ENCODE data around the gene PTMS.

PTMS gene

DNA sequence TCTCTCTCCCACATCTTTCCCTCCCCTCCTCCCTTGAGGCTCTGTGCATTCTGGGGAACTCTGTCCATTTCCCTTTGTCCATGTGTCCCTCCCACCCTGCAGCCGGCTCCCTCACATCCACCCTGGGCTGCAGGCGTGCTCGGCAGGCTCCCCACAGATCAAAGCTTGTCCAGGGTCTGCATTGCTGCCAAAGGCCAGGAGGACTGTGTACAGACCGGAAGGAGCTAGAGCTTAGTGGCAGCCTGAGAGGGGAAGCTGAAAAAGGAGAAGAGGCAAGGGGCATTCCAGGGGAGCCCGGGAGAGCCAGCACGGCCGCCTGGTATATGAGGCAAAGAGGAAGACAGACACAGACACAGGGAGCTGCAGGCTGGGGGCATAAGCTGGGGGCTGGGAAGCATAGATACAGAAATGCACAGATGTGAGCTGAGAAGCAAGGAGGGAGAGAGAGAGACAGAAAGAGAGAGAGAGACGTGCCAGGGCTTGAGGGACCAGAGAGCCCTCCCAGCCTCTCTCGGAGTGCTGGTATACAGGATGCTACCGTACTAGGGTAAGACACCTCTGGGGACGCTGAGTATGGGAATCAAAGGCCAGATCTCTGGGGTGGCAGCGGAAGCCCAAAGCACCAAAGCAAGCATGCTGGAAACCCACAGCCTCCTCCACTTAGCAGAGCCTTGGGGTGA is 26.5 kb downstream of the PTMS start:
- H3K27me3 ChIP-seq (ENCODE audit: control insufficient read depth, insufficient read depth, low read length) = no peaks in the 10 kb centered on the region
- no peak overlapping the region for H3K27ac ChIP-seq (ENCODE audit: low read depth, low read length)
- H3K4me3 ChIP-seq (ENCODE audit: low read depth, low read length) = no peak overlapping the region
- H3K36me3 ChIP-seq (ENCODE audit: control insufficient read depth, insufficient read depth, low read length) = no peaks in the 10 kb centered on the region
- 0 out of 2 replicates have a peak, but pooled peaks cover 6% of the 10 kb centered on the region for H3K4me1 ChIP-seq (ENCODE audit: control insufficient read depth, insufficient read depth, low read length)
- H3K9me3 ChIP-seq (ENCODE audit: control insufficient read depth, insufficient read depth, low read length) = no peaks in the 10 kb centered on the region
- H3K9ac ChIP-seq (ENCODE audit: low read depth, low read length) = no peak overlapping the region

DNA sequence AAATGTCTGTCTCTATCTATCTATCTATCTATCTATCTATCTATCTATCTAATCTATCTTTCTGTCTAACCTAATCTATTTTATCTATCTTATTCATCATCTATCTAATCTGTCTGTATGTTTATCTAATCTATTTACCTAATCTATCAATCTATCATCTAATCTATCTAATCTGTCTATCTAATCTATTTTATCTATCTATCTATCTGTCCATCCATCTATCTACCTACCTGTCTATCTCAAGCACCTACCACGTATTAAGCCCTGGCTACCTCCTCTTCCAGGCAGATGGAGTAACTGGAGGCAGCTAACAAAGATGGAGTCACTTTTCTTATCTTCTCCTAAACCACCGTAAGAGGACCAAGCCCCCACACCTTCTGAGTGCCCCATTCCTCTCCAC is 28.9 kb downstream of the PTMS start:
- no peak overlapping the region for H3K27ac ChIP-seq (ENCODE audit: low read depth, low read length)
- no peak overlapping the region for H3K4me3 ChIP-seq (ENCODE audit: low read depth, low read length)
- H3K9me3 ChIP-seq (ENCODE audit: control insufficient read depth, insufficient read depth, low read length) = no peaks in the 10 kb centered on the region
- no peaks in the 10 kb centered on the region for H3K27me3 ChIP-seq (ENCODE audit: control insufficient read depth, insufficient read depth, low read length)
- no peaks in the 10 kb centered on the region for H3K36me3 ChIP-seq (ENCODE audit: control insufficient read depth, insufficient read depth, low read length)
- no peak overlapping the region for H3K9ac ChIP-seq (ENCODE audit: low read depth, low read length)
- H3K4me1 ChIP-seq (ENCODE audit: control insufficient read depth, insufficient read depth, low read length) = no peaks in the 10 kb centered on the region

- H3K9me3 ChIP-seq (ENCODE audit: control insufficient read depth, insufficient read depth, low read length) = no peaks in the 10 kb centered on the region
- H3K4me3 ChIP-seq (ENCODE audit: low read depth, low read length) = no peak overlapping the region
- H3K36me3 ChIP-seq (ENCODE audit: control insufficient read depth, insufficient read depth, low read length) = no peaks in the 10 kb centered on the region
- no peaks in the 10 kb centered on the region for H3K27me3 ChIP-seq (ENCODE audit: control insufficient read depth, insufficient read depth, low read length)
- H3K4me1 ChIP-seq (ENCODE audit: control insufficient read depth, insufficient read depth, low read length) = no peaks in the 10 kb centered on the region
- no peak overlapping the region for H3K27ac ChIP-seq (ENCODE audit: low read depth, low read length)
- no peak overlapping the region for H3K9ac ChIP-seq (ENCODE audit: low read depth, low read length)
Measured at GRCh38 chr12:6796576-6796975, 30.4 kb downstream of the PTMS start.

GRCh38 chr12:6799147-6799546 is 33.0 kb downstream of the PTMS start:
- H3K36me3 ChIP-seq (ENCODE audit: control insufficient read depth, insufficient read depth, low read length) = no peaks in the 10 kb centered on the region
- no peaks in the 10 kb centered on the region for H3K9me3 ChIP-seq (ENCODE audit: control insufficient read depth, insufficient read depth, low read length)
- no peak overlapping the region for H3K27ac ChIP-seq (ENCODE audit: low read depth, low read length)
- H3K4me1 ChIP-seq (ENCODE audit: control insufficient read depth, insufficient read depth, low read length) = no peaks in the 10 kb centered on the region
- no peak overlapping the region for H3K4me3 ChIP-seq (ENCODE audit: low read depth, low read length)
- no peaks in the 10 kb centered on the region for H3K27me3 ChIP-seq (ENCODE audit: control insufficient read depth, insufficient read depth, low read length)
- H3K9ac ChIP-seq (ENCODE audit: low read depth, low read length) = no peak overlapping the region

DNA sequence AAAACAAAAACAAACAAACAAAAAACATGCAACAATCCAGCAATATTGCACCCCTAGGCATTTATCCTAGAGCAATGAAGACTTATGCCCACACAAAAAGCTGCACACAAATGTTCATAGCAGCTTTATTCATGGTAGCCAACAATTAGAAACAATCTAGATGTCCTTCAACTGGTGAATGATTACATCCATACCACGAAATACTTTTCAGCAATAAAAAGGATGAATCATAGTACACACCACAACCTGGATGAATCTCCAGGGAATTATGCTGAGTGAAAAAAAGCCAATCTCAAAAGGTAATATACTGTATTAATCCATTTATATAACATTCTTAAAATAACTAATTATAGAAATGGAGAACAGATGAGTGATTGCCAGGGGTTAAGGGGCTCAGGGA is 41.0 kb downstream of the PTMS start:
- Histone ChIP-seq H3K36me3 (ENCODE audit: control insufficient read depth, insufficient read depth, low read length) (no peaks in the 10 kb centered on the region), H3K4me1 (ENCODE audit: control insufficient read depth, insufficient read depth, low read length) (peaks cover 9% of the 10 kb centered on the region), H3K27me3 (ENCODE audit: control insufficient read depth, insufficient read depth, low read length) (no peaks in the 10 kb centered on the region)

GRCh38 chr12:6809056-6809455 is 42.9 kb downstream of the PTMS start:
- Histone ChIP-seq H3K4me1 (ENCODE audit: control insufficient read depth, insufficient read depth, low read length) (peaks cover 9% of the 10 kb centered on the region), H3K9me3 (ENCODE audit: control insufficient read depth, insufficient read depth, low read length) (no peaks in the 10 kb centered on the region), H3K36me3 (ENCODE audit: control insufficient read depth, insufficient read depth, low read length) (no peaks in the 10 kb centered on the region), H3K4me3 (ENCODE audit: low read depth, low read length) (no peak overlapping the region), H3K27ac (ENCODE audit: low read depth, low read length) (no peak overlapping the region), H3K27me3 (ENCODE audit: control insufficient read depth, insufficient read depth, low read length) (no peaks in the 10 kb centered on the region), H3K9ac (ENCODE audit: low read depth, low read length) (no peak overlapping the region)

More for the DNA sequence above, 41.0 kb downstream of the PTMS start:
- H3K4me3 ChIP-seq (ENCODE audit: low read depth, low read length) = no peak overlapping the region
- H3K9ac ChIP-seq (ENCODE audit: low read depth, low read length) = no peak overlapping the region
- no peaks in the 10 kb centered on the region for H3K9me3 ChIP-seq (ENCODE audit: control insufficient read depth, insufficient read depth, low read length)
- H3K27ac ChIP-seq (ENCODE audit: low read depth, low read length) = no peak overlapping the region

DNA sequence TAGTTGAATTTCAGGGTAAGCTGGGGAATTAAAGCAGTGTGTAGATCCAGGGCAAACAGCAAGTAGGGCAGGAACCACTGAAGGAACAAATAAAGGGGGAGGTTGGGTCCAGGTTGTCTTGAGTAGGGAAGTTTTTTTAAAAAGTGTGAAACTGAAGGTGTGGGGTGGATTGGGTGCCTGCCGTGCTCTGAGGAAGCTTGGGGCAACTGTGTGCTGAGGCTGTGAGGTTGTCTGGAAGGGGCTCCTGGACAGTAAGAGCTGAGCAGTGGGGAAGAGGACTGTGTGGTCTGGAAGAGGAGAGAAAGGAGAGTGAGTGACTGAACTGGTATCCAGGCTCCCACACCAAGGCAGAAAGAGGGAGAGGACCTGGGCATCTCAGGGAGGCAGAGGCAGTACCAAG is 44.6 kb downstream of the PTMS start:
- Histone ChIP-seq H3K4me3 (ENCODE audit: low read depth, low read length) (no peak overlapping the region), H3K9me3 (ENCODE audit: control insufficient read depth, insufficient read depth, low read length) (no peaks in the 10 kb centered on the region), H3K27ac (ENCODE audit: low read depth, low read length) (no peak overlapping the region), H3K4me1 (ENCODE audit: control insufficient read depth, insufficient read depth, low read length) (peaks cover 9% of the 10 kb centered on the region), H3K36me3 (ENCODE audit: control insufficient read depth, insufficient read depth, low read length) (no peaks in the 10 kb centered on the region), H3K9ac (ENCODE audit: low read depth, low read length) (no peak overlapping the region), H3K27me3 (ENCODE audit: control insufficient read depth, insufficient read depth, low read length) (no peaks in the 10 kb centered on the region)

DNA sequence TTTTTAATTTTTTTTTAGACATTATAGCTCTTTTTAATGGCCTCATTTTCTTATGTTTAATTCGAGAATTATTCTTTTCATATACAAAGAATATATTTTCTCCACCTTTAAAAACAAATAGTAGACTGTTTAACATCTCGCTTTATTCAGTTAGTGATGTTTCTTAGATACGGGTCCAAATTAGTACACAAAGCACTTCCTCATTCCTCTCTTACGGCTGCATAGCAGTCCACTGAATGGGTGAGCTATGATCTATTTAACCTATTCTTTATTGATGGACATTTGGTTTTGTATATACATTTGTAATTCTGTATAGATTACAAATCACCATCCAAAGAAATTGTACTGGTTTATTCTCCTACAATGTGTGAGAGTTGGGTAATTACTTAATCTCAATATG is 47.2 kb downstream of the PTMS start:
- no peak overlapping the region for H3K4me3 ChIP-seq (ENCODE audit: low read depth, low read length)
- H3K36me3 ChIP-seq (ENCODE audit: control insufficient read depth, insufficient read depth, low read length) = no peaks in the 10 kb centered on the region
- H3K9me3 ChIP-seq (ENCODE audit: control insufficient read depth, insufficient read depth, low read length) = no peaks in the 10 kb centered on the region
- no peak overlapping the region for H3K9ac ChIP-seq (ENCODE audit: low read depth, low read length)
- H3K27ac ChIP-seq (ENCODE audit: low read depth, low read length) = no peak overlapping the region
- no peaks in the 10 kb centered on the region for H3K27me3 ChIP-seq (ENCODE audit: control insufficient read depth, insufficient read depth, low read length)
- peaks cover 15% of the 10 kb centered on the region for H3K4me1 ChIP-seq (ENCODE audit: control insufficient read depth, insufficient read depth, low read length)

DNA sequence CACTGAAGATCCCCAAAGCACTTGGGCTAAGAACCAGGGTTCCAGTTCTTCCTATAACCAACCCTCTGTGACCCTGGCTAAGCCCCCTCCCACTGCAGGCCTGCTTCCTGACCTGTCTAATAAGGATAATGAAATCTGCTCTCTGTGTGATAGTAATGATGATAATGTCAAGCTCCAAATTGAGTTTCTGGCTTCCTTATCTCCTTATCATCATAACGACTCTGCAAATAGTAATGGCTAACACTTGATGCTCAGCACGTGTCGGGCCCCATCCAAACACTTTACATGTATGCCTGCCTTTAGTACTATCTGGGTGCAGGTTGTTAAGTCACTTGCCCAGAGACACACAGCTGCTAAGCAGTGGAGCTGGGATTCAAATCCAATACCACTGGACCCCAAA is 50.4 kb downstream of the PTMS start:
- peaks cover 12% of the 10 kb centered on the region for H3K27me3 ChIP-seq (ENCODE audit: control insufficient read depth, insufficient read depth, low read length)
- no peak overlapping the region for H3K4me3 ChIP-seq (ENCODE audit: low read depth, low read length)
- H3K9ac ChIP-seq (ENCODE audit: low read depth, low read length) = no peak overlapping the region
- no peaks in the 10 kb centered on the region for H3K9me3 ChIP-seq (ENCODE audit: control insufficient read depth, insufficient read depth, low read length)
- H3K36me3 ChIP-seq (ENCODE audit: control insufficient read depth, insufficient read depth, low read length) = no peaks in the 10 kb centered on the region
- H3K27ac ChIP-seq (ENCODE audit: low read depth, low read length) = no peak overlapping the region
- H3K4me1 ChIP-seq (ENCODE audit: control insufficient read depth, insufficient read depth, low read length) = peaks cover 18% of the 10 kb centered on the region

GRCh38 chr12:6817098-6817497 is 50.9 kb downstream of the PTMS start:
- Histone ChIP-seq H3K27ac (ENCODE audit: low read depth, low read length) (no peak overlapping the region), H3K9me3 (ENCODE audit: control insufficient read depth, insufficient read depth, low read length) (no peaks in the 10 kb centered on the region), H3K27me3 (ENCODE audit: control insufficient read depth, insufficient read depth, low read length) (peaks cover 15% of the 10 kb centered on the region), H3K4me1 (ENCODE audit: control insufficient read depth, insufficient read depth, low read length) (peaks cover 18% of the 10 kb centered on the region), H3K36me3 (ENCODE audit: control insufficient read depth, insufficient read depth, low read length) (no peaks in the 10 kb centered on the region), H3K4me3 (ENCODE audit: low read depth, low read length) (no peak overlapping the region), H3K9ac (ENCODE audit: low read depth, low read length) (no peak overlapping the region)

DNA sequence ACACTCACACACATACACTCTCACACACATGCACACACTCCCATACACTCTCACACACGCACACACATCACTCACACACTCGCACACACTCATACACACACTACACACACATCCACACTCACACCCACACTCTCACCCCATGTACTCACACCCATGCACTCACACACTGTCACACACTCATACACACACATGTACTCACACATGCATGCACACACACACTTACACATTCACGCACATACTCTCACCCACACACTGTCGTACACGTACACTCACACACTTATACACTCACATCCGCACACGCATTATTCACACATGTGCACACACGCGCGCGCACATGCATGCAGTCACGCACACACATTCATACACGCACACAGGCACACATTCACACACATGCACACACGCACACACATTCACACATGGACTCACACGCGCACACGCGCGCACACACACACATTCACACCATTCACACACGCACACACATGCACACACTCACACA is 51.5 kb downstream of the PTMS start:
- H3K9ac ChIP-seq (ENCODE audit: low read depth, low read length) = no peak overlapping the region
- no peak overlapping the region for H3K4me3 ChIP-seq (ENCODE audit: low read depth, low read length)
- H3K9me3 ChIP-seq (ENCODE audit: control insufficient read depth, insufficient read depth, low read length) = no peaks in the 10 kb centered on the region
- peaks cover 21% of the 10 kb centered on the region for H3K27me3 ChIP-seq (ENCODE audit: control insufficient read depth, insufficient read depth, low read length)
- peaks cover 19% of the 10 kb centered on the region for H3K4me1 ChIP-seq (ENCODE audit: control insufficient read depth, insufficient read depth, low read length)
- H3K36me3 ChIP-seq (ENCODE audit: control insufficient read depth, insufficient read depth, low read length) = no peaks in the 10 kb centered on the region
- H3K27ac ChIP-seq (ENCODE audit: low read depth, low read length) = no peak overlapping the region
